Measurements from ENCODE around the gene PALLD. TPM values are rescaled to one million over a fixed set of nuclear protein-coding genes. Genes with fewer than 3 reads are reported as not detected.

PALLD gene
- total and polyA plus RNA-seq, 2 donors (not counting 3 experiments of a cell fraction or from before 2014, with no cell fraction given) = 13.4 to 48.2 TPM

DNA sequence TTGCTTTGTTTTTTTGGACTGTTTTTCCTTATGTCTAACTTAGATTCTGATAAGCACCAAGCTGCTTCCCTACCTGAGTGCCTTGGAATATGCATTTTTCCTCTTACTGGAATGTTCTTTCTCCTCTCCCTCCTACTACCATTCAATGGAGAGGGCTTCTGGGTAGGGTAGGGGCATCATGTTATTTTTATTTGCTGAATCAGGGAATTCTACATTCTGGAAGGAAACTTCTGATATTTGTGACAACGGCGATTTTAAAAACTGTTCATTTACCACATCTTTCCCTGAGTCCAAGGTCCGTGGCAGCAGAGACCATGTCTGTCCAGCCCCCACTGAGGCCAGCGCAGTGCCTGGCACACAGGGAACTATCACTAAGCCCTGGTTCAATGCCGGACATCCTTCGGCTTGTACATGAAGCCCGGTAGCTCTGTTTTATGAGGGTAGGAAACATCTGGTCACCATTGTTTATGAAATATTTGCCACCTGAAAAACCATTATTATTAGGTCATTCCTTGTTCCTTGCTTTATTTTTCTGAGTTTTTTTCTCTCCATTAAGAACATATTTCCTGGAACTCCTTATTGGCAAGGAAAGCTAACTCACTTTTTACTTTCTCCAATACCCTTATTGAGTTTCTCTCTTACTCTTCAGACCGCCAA lies 57.0 kb downstream of the PALLD start:
- H3K9ac ChIP-seq (replicated peaks; ENCODE audit: extremely low read depth, insufficient read depth, low read length) = no peak overlapping the region
- POLR2A ChIA-PET = no interaction called here

More for the DNA sequence above, 57.0 kb downstream of the PALLD start:
- Histone ChIP-seq H3K27me3 (ENCODE audit: control insufficient read depth in 2 of 2, insufficient read depth in 2 of 2, low read length in 2 of 2) (no peaks in the 10 kb centered on the region), H3K9me3 (replicated peaks; ENCODE audit: control insufficient read depth, insufficient read depth, low read length) (no peaks in the 10 kb centered on the region), H2AFZ (ENCODE audit: low read depth, low read length) (no peak overlapping the region), H3K79me2 (ENCODE audit: control insufficient read depth, insufficient read depth, low read length) (no peaks in the 10 kb centered on the region), H3K4me2 (ENCODE audit: insufficient read depth, low read length) (peak overlapping the region; percentile 35), H3K4me1 (ENCODE audit: control insufficient read depth, extremely low read depth, insufficient read depth, low read length) (peaks cover 25% of the 10 kb centered on the region), H3K36me3 (ENCODE audit: control insufficient read depth in 2 of 2, extremely low read depth in 1 of 2, insufficient read depth in 2 of 2, low read length in 2 of 2) (no peaks in the 10 kb centered on the region), H4K20me1 (replicated peaks; ENCODE audit: control insufficient read depth, extremely low read depth, insufficient read depth, low read length) (no peaks in the 10 kb centered on the region), H3K4me3 (replicated peaks in 1 of 3; ENCODE audit: insufficient read depth in 1 of 3, low read depth in 1 of 3, low read length in 3 of 3) (no peak overlapping the region), H3K9me1 (replicated peaks; ENCODE audit: control insufficient read depth, extremely low read depth, insufficient read depth, low read length) (no peaks in the 10 kb centered on the region), H3K27ac (ENCODE audit: insufficient read depth, low read depth, low read length) (peak overlapping the region; percentile 42)
- FAIRE-seq (no peak), DNase-seq (ENCODE audit: low read depth, low spot score) (peak; percentile 85)
- BruUV-seq (replicated peaks) = no TSS peak
- TF ChIP-seq, protein P1, sequence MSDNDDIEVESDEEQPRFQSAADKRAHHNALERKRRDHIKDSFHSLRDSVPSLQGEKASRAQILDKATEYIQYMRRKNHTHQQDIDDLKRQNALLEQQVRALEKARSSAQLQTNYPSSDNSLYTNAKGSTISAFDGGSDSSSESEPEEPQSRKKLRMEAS (IDR thresholded peaks at IDR 0.05; ENCODE audit: insufficient read depth, insufficient read length) = no peak
- TF ChIP-seq POLR2A (IDR thresholded peaks at IDR 0.05; ENCODE audit: low read depth, low read length) = no peak
- TF ChIP-seq, protein P2, sequence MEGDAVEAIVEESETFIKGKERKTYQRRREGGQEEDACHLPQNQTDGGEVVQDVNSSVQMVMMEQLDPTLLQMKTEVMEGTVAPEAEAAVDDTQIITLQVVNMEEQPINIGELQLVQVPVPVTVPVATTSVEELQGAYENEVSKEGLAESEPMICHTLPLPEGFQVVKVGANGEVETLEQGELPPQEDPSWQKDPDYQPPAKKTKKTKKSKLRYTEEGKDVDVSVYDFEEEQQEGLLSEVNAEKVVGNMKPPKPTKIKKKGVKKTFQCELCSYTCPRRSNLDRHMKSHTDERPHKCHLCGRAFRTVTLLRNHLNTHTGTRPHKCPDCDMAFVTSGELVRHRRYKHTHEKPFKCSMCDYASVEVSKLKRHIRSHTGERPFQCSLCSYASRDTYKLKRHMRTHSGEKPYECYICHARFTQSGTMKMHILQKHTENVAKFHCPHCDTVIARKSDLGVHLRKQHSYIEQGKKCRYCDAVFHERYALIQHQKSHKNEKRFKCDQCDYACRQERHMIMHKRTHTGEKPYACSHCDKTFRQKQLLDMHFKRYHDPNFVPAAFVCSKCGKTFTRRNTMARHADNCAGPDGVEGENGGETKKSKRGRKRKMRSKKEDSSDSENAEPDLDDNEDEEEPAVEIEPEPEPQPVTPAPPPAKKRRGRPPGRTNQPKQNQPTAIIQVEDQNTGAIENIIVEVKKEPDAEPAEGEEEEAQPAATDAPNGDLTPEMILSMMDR (IDR thresholded peaks at IDR 0.05; ENCODE audit: extremely low read depth in 1 of 2, insufficient read depth in 1 of 2, low read depth in 1 of 2, low read length in 2 of 2) = no peak
- TF ChIP-seq FOS (IDR thresholded peaks at IDR 0.05; ENCODE audit: borderline replicate concordance, insufficient read depth, low read length) = no peak
- TF ChIP-seq EZH2 (IDR thresholded peaks at IDR 0.05; ENCODE audit: borderline replicate concordance, low read depth, low read length, severe bottlenecking) = no peak
- TF ChIP-seq JUN (IDR thresholded peaks at IDR 0.05; ENCODE audit: borderline replicate concordance, insufficient read depth, insufficient read length, low read depth) = no peak
- TF ChIP-seq GATA2 (IDR thresholded peaks at IDR 0.05; ENCODE audit: insufficient read depth, insufficient read length, low read depth, low read length) = no peak
- TF ChIP-seq MYC (IDR thresholded peaks at IDR 0.05; ENCODE audit: low read depth, low read length) = no peak
- TF ChIP-seq POLR2AphosphoS5 (IDR thresholded peaks at IDR 0.05; ENCODE audit: insufficient read depth, low read depth, low read length) = no peak
- dilution Hi-C loops (cut with MboI; ENCODE audit: extremely low pct_ligation_motif_present, low sequenced_read_pairs) = no loop called here
- intact Hi-C loops (cut with micrococcal nuclease) = loop anchor here (1.0 to 5.0 kb wide), 4 partner anchors 8 to 235 kb away; partner anchors contain the start of gene DDX60
- CTCF ChIA-PET = interaction anchor here (0.8 to 1.7 kb wide), 2 partner anchors 9 to 38 kb away, joined by 3 to 5 read pairs; no protein-coding TSS in a partner anchor

Measured in endothelial cell of umbilical vein (primary cell).